ENCODE measurements around the gene DIO3.

GRCh38 chr14:101575581-101575980, 14.3 kb downstream of the DIO3 start:
- TF ChIP-seq POLR2A (IDR thresholded peaks at IDR 0.05; ENCODE audit: low read depth, low read length) (no peak), TAF1 (IDR thresholded peaks at IDR 0.05; ENCODE audit: low read depth, low read length) (no peak), POLR2AphosphoS5 (IDR thresholded peaks at IDR 0.05; ENCODE audit: low read depth, low read length) (no peak), POU2F2 (IDR thresholded peaks at IDR 0.05; ENCODE audit: low read depth, low read length) (no peak), SPI1 (IDR thresholded peaks at IDR 0.05; ENCODE audit: low read depth, low read length) (no peak)

Measured in GM12891 (cell line).